HCT116 (cell line): ENCODE measurements around the gene PCCA. TPM values are rescaled to one million over a fixed set of nuclear protein-coding genes. Genes with fewer than 3 reads are reported as not detected.
"Not testable (repeated sequence)": the region's sequence is repeated elsewhere in the genome, so short reads cannot be mapped to it uniquely, and the experiment has no call there.

Experiments
- ATAC-seq: fragments of 200-7000 bp; cut with Tn5 transposase; 2 replicates; pipeline ENCODE4 v1.9.1; 2020; ENCODE audit warnings: mild to moderate bottlenecking, moderate library complexity
- BruUV-seq: library from RNA; stranded (reverse); fragments of 400-500 nt; replicated peaks from 2 replicates; lab custom pipeline; 2021; lab: Mats Ljungman, UMichigan
- CTCF ChIA-PET: fragments of 300-600 bp; sonication (Branson Sonifier 250); formaldehyde crosslinking; loops from one replicate; lab custom pipeline; 2021; ENCODE audit warnings: antibody characterized with exemption; lab: Charles Lee
- POLR2A ChIA-PET: fragments of 300-600, 350-600 bp; sonication (Branson Sonifier 250); formaldehyde crosslinking; loops from one replicate; lab custom pipeline; 2021; ENCODE audit warnings: antibody characterized with exemption; lab: Charles Lee
- RAD21 ChIA-PET, 2 experiments: fragments of 300-600 bp; sonication (Branson Sonifier 250); formaldehyde crosslinking; loops; one replicate each; lab custom pipeline; 2023; ENCODE audit warnings: low total read pairs in 2 of 2; ENCODE audit not compliant: uncharacterized antibody in 2 of 2, unreplicated experiment in 2 of 2, low non-redundant PET in 1 of 2; lab: Charles Lee
- DNase-seq: peaks from one replicate; pipeline ENCODE4 v3.0.0-alpha.2; 2010; ENCODE audit warnings: low read depth, low spot score
- H2AFZ ChIP-seq: fragments of 200-600 bp; shearing (Covaris generic), sonication (generic); 2 replicates; pipeline ENCODE4 v1.6.1; 2017; ENCODE audit warnings: low read depth, mixed run types, mixed read lengths, antibody characterized with exemption, low read length; ENCODE audit not compliant: poor library complexity, severe bottlenecking
- H3K27ac ChIP-seq: 2 replicates; pipeline ENCODE4 v1.5.1; 2012; ENCODE audit warnings: low read depth, low read length
- H3K27me3 ChIP-seq: fragments of 200-600 bp; sonication (generic); 2 replicates; pipeline ENCODE4 v1.6.1; 2016; ENCODE audit warnings: mixed run types, low read length, mixed read lengths; ENCODE audit not compliant: insufficient read depth
- H3K36me3 ChIP-seq, 2 experiments: fragments of 200-500 bp in 1 of 2; fragments of 200-600 bp in 1 of 2; sonication (Bioruptor generic) in 1 of 2; sonication (generic) in 1 of 2; 2 replicates each; pipeline versions ENCODE4 v1.5.1 to v1.6.1; 2014 to 2016; ENCODE audit warnings: low read length in 2 of 2, inconsistent platforms in 1 of 2, mixed read lengths in 1 of 2, mixed run types in 1 of 2; ENCODE audit not compliant: insufficient read depth in 2 of 2, control insufficient read depth in 1 of 2
- H3K4me1 ChIP-seq, 2 experiments: fragments of 200-600 bp in 1 of 2; sonication (generic) in 1 of 2; 2 replicates each; pipeline versions ENCODE4 v1.5.1 to v1.6.1; 2012 to 2017; ENCODE audit warnings: low read length in 2 of 2, inconsistent platforms in 1 of 2, mild to moderate bottlenecking in 1 of 2, mixed read lengths in 1 of 2, mixed run types in 1 of 2, moderate library complexity in 1 of 2; ENCODE audit not compliant: insufficient read depth in 2 of 2, control insufficient read depth in 1 of 2
- H3K4me2 ChIP-seq: fragments of 200-600 bp; sonication (generic); 2 replicates; pipeline ENCODE4 v1.6.1; 2017; ENCODE audit warnings: mixed run types, low read length, mixed read lengths
- H3K4me3 ChIP-seq, 2 experiments: fragments of 200-600 bp in 1 of 2; sonication (generic) in 1 of 2; replicated peaks in 1 of 2; 2 replicates each; pipeline ENCODE4 v1.5.1; 2011 to 2016; ENCODE audit warnings: low read length in 2 of 2, control low read depth in 1 of 2, low read depth in 1 of 2, mild to moderate bottlenecking in 1 of 2, mixed read lengths in 1 of 2, mixed run types in 1 of 2
- H3K79me2 ChIP-seq: fragments of 200-600 bp; sonication (generic); 2 replicates; pipeline ENCODE4 v1.6.1; 2017; ENCODE audit warnings: mild to moderate bottlenecking, mixed run types, low read length, moderate library complexity, mixed read lengths; ENCODE audit not compliant: insufficient read depth
- H3K9ac ChIP-seq: fragments of 200-600 bp; sonication (generic); 2 replicates; pipeline ENCODE4 v1.6.1; 2016; ENCODE audit warnings: low read length, mixed read lengths
- H3K9me2 ChIP-seq: fragments of 200-600 bp; sonication (generic), shearing (Covaris generic); 2 replicates; pipeline ENCODE4 v1.6.1; 2017; ENCODE audit warnings: mixed run types, mild to moderate bottlenecking, moderate library complexity; ENCODE audit not compliant: insufficient read depth
- H3K9me3 ChIP-seq, 2 experiments: fragments of 200-500 bp in 1 of 2; fragments of 200-600 bp in 1 of 2; sonication (Bioruptor generic) in 1 of 2; sonication (generic) in 1 of 2; 2 replicates each; pipeline ENCODE4 v1.6.1; 2014 to 2017; ENCODE audit warnings: low read length in 2 of 2, mixed read lengths in 2 of 2, inconsistent platforms in 1 of 2, low read depth in 1 of 2, mild to moderate bottlenecking in 1 of 2, mixed run types in 1 of 2, moderate library complexity in 1 of 2; ENCODE audit not compliant: control insufficient read depth in 1 of 2, insufficient read depth in 1 of 2
- H4K20me1 ChIP-seq: fragments of 200-600 bp; sonication (generic), shearing (Covaris generic); 2 replicates; pipeline ENCODE4 v1.6.1; 2017; ENCODE audit warnings: mixed run types, mild to moderate bottlenecking, moderate library complexity; ENCODE audit not compliant: insufficient read depth
- ATF3 ChIP-seq: IDR thresholded peaks from 2 replicates; pipeline ENCODE4 v1.6.1; 2012
- EZH2 ChIP-seq: fragments of 200-600 bp; sonication (generic); IDR thresholded peaks from 2 replicates; pipeline ENCODE4 v1.6.1; 2017; ENCODE audit warnings: antibody characterized with exemption, mixed run types
- EZH2phosphoT487 ChIP-seq: fragments of 200-600 bp; IDR thresholded peaks from 2 replicates; pipeline ENCODE4 v1.6.1; 2018; ENCODE audit warnings: antibody characterized with exemption, borderline replicate concordance
- SIN3A ChIP-seq: IDR thresholded peaks from 2 replicates; pipeline ENCODE4 v1.6.1; 2012; ENCODE audit warnings: low read depth
- ZFX ChIP-seq: fragments of 450-650 bp; IDR thresholded peaks from 2 replicates; pipeline ENCODE4 v1.6.1; 2017
- ZNF274 ChIP-seq: fragments of 200-500 bp; sonication (Bioruptor generic); IDR thresholded peaks from 2 replicates; pipeline ENCODE4 v1.6.1; 2014; ENCODE audit warnings: mild to moderate bottlenecking, low read depth, low read length, inconsistent platforms
- intact Hi-C: fragments of 100-400 bp; cut with micrococcal nuclease; formaldehyde crosslinking; loops from 2 replicates; pipeline ENCODE4 v1.10.0; 2022
- total RNA-seq: library from RNA; stranded (reverse); gene quantifications from one replicate; pipeline ENCODE4 v1.2.1, GENCODE V29; 2021; ENCODE audit not compliant: unreplicated experiment

The PCCA gene
- total RNA-seq, 1 experiment from 2014 or later: 23.0 TPM

GRCh38 chr13:100092273-100092672 is 3.4 kb downstream of the PCCA start:
- intact Hi-C loops: not testable (repeated sequence)
- H3K79me2 ChIP-seq: peaks cover 60% of the 10 kb centered on the region

GRCh38 chr13:100095498-100095897 is 6.6 kb downstream of the PCCA start:
- ATAC-seq: no peak
- Histone ChIP-seq H3K27ac (no peak overlapping the region), H2AFZ (no peak overlapping the region), H3K9ac (no peak overlapping the region), H3K4me1 (peaks cover 14 to 19% of the 10 kb centered on the region in 2 experiments), H3K27me3 (no peaks in the 10 kb centered on the region), H3K9me3 (no peaks in the 10 kb centered on the region), H3K4me2 (no peak overlapping the region), H3K4me3 (no peak overlapping the region), H3K79me2 (peaks cover 55% of the 10 kb centered on the region), H3K36me3 (no peaks in the 10 kb centered on the region), H4K20me1 (no peaks in the 10 kb centered on the region), H3K9me2 (no peaks in the 10 kb centered on the region)
- BruUV-seq: no TSS peak
- no peak for DNase-seq
- RAD21 ChIA-PET: no interaction called here
- CTCF ChIA-PET: no interaction called here
- POLR2A ChIA-PET: no interaction called here
- intact Hi-C loops: no loop called here
- TF ChIP-seq ATF3 (no peak), EZH2phosphoT487 (no peak), ZFX (no peak), ZNF274 (no peak), SIN3A (no peak), EZH2 (no peak)

More at GRCh38 chr13:100092273-100092672, 3.4 kb downstream of the PCCA start:
- RAD21 ChIA-PET, ATAC-seq, H3K4me2 ChIP-seq, H3K9me2 ChIP-seq, H3K36me3 ChIP-seq, H3K27me3 ChIP-seq, DNase-seq, H2AFZ ChIP-seq, CTCF ChIA-PET, H3K4me3 ChIP-seq, POLR2A ChIA-PET, H4K20me1 ChIP-seq, H3K27ac ChIP-seq, H3K9me3 ChIP-seq, H3K9ac ChIP-seq, BruUV-seq: not testable (repeated sequence)
- H3K4me1 ChIP-seq: peaks cover 15 to 22% of the 10 kb centered on the region in 2 experiments; a peak in 3 of 4 replicates
